ENCODE data around the gene SSBP3.

GRCh38 chr1:54377040-54377691, 29.0 kb downstream of the SSBP3 start:
- TF ChIP-seq, protein P1, sequence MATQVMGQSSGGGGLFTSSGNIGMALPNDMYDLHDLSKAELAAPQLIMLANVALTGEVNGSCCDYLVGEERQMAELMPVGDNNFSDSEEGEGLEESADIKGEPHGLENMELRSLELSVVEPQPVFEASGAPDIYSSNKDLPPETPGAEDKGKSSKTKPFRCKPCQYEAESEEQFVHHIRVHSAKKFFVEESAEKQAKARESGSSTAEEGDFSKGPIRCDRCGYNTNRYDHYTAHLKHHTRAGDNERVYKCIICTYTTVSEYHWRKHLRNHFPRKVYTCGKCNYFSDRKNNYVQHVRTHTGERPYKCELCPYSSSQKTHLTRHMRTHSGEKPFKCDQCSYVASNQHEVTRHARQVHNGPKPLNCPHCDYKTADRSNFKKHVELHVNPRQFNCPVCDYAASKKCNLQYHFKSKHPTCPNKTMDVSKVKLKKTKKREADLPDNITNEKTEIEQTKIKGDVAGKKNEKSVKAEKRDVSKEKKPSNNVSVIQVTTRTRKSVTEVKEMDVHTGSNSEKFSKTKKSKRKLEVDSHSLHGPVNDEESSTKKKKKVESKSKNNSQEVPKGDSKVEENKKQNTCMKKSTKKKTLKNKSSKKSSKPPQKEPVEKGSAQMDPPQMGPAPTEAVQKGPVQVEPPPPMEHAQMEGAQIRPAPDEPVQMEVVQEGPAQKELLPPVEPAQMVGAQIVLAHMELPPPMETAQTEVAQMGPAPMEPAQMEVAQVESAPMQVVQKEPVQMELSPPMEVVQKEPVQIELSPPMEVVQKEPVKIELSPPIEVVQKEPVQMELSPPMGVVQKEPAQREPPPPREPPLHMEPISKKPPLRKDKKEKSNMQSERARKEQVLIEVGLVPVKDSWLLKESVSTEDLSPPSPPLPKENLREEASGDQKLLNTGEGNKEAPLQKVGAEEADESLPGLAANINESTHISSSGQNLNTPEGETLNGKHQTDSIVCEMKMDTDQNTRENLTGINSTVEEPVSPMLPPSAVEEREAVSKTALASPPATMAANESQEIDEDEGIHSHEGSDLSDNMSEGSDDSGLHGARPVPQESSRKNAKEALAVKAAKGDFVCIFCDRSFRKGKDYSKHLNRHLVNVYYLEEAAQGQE (IDR thresholded peaks at IDR 0.05; ENCODE audit: low read depth, low read length), result no peak
- TF ChIP-seq, protein P2, sequence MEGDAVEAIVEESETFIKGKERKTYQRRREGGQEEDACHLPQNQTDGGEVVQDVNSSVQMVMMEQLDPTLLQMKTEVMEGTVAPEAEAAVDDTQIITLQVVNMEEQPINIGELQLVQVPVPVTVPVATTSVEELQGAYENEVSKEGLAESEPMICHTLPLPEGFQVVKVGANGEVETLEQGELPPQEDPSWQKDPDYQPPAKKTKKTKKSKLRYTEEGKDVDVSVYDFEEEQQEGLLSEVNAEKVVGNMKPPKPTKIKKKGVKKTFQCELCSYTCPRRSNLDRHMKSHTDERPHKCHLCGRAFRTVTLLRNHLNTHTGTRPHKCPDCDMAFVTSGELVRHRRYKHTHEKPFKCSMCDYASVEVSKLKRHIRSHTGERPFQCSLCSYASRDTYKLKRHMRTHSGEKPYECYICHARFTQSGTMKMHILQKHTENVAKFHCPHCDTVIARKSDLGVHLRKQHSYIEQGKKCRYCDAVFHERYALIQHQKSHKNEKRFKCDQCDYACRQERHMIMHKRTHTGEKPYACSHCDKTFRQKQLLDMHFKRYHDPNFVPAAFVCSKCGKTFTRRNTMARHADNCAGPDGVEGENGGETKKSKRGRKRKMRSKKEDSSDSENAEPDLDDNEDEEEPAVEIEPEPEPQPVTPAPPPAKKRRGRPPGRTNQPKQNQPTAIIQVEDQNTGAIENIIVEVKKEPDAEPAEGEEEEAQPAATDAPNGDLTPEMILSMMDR (IDR thresholded peaks at IDR 0.05), result no peak
- TF ChIP-seq RXRA (IDR thresholded peaks at IDR 0.05; ENCODE audit: borderline replicate concordance, low read depth) (no peak), JUND (IDR thresholded peaks at IDR 0.05) (no peak), USF2 (IDR thresholded peaks at IDR 0.05; ENCODE audit: borderline replicate concordance, low read depth, low read length) (no peak), MXI1 (IDR thresholded peaks at IDR 0.05; ENCODE audit: low read depth, low read length) (no peak), MEF2A (IDR thresholded peaks at IDR 0.05; ENCODE audit: borderline replicate concordance, low read depth) (no peak), RAD21 (IDR thresholded peaks at IDR 0.05; ENCODE audit: low read length) (no peak), CHD2 (IDR thresholded peaks at IDR 0.05; ENCODE audit: low read length, partially characterized antibody) (no peak)
